BLaER1 treated with 17β-estradiol and CSF1 and Interleukin-3, amounts not matched to agents 10 nM and 100 nM (cell line): ENCODE measurements around the gene PKNOX1.
"Not testable (repeated sequence)": the region's sequence is repeated elsewhere in the genome, so short reads cannot be mapped to it uniquely, and the experiment has no call there.

Experiments
- H3K27ac ChIP-seq, 11 experiments: shearing (Covaris generic); formaldehyde crosslinking; 2 replicates each; pipeline ENCODE4 v1.8.1; 2022
- H3K27me3 ChIP-seq, 11 experiments: shearing (Covaris generic); formaldehyde crosslinking; 2 replicates each; pipeline ENCODE4 v1.8.1; 2022
- H3K36me3 ChIP-seq, 11 experiments: shearing (Covaris generic); formaldehyde crosslinking; 2 replicates each; pipeline ENCODE4 v1.8.1; 2022
- H3K4me1 ChIP-seq, 10 experiments: shearing (Covaris generic); formaldehyde crosslinking; 2 replicates each; pipeline ENCODE4 v1.8.1; 2022
- H3K4me2 ChIP-seq, 11 experiments: shearing (Covaris generic); formaldehyde crosslinking; 2 replicates each; pipeline ENCODE4 v1.8.1; 2022
- H3K4me3 ChIP-seq, 10 experiments: shearing (Covaris generic); formaldehyde crosslinking; 2 replicates each; pipeline ENCODE4 v1.8.1; 2022
- H3K9ac ChIP-seq, 11 experiments: shearing (Covaris generic); formaldehyde crosslinking; 2 replicates each; pipeline ENCODE4 v1.8.1; 2022
- H3K9me3 ChIP-seq, 11 experiments: shearing (Covaris generic); formaldehyde crosslinking; replicated peaks in 1 of 11; 2 replicates each; pipeline ENCODE4 v1.8.1; 2022
- H4K20me1 ChIP-seq, 11 experiments: shearing (Covaris generic); formaldehyde crosslinking; 2 replicates each; pipeline ENCODE4 v1.8.1; 2022
- Cebpa-rat ChIP-seq, 11 experiments: shearing (Covaris generic); IDR thresholded peaks; 2 replicates each; pipeline ENCODE4 v1.8.1; 2022

Gene PKNOX1

GRCh38 chr21:42991992-42992740 lies 17.8 kb downstream of the PKNOX1 start:
- H3K27ac ChIP-seq = peak overlapping the region in 9 of 11 experiments; percentile 20 to 79 (median 60); a peak in 16 of 22 replicates
- TF ChIP-seq Cebpa-rat (IDR thresholded peaks at IDR 0.05) = peak in 4 of 11 experiments; percentile 65 to 94 (median 76); a peak in 9 of 22 replicates
- H3K4me1 ChIP-seq = peaks cover 31 to 54% (median 45%) of the 10 kb centered on the region in 10 experiments
- peaks cover 5 to 29% (median 14%) of the 10 kb centered on the region in 11 experiments; a peak in 16 of 22 replicates for H3K36me3 ChIP-seq
- peak overlapping the region in 6 of 11 experiments; percentile 5 to 60 (median 51); a peak in 9 of 22 replicates for H3K9ac ChIP-seq
- peaks cover 0 to 58% (median 11%) of the 10 kb centered on the region in 11 experiments; a peak in 13 of 22 replicates for H4K20me1 ChIP-seq
- no peak overlapping the region for H3K4me3 ChIP-seq
- H3K9me3 ChIP-seq = peaks cover 4 to 15% (median 11%) of the 10 kb centered on the region in 11 experiments
- H3K27me3 ChIP-seq = no peaks in the 10 kb centered on the region
- H3K4me2 ChIP-seq = peak overlapping the region; percentile 31 to 77 (median 59)

GRCh38 chr21:42993051-42993712 lies 18.8 kb downstream of the PKNOX1 start:
- Histone ChIP-seq H3K4me1 (peaks cover 31 to 52% (median 45%) of the 10 kb centered on the region in 10 experiments), H3K27me3 (no peaks in the 10 kb centered on the region), H3K9me3 (peaks cover 14 to 25% (median 21%) of the 10 kb centered on the region in 11 experiments), H3K36me3 (peaks cover 13 to 39% (median 24%) of the 10 kb centered on the region in 11 experiments; a peak in 21 of 22 replicates), H4K20me1 (peaks cover 0 to 49% (median 11%) of the 10 kb centered on the region in 11 experiments; a peak in 13 of 22 replicates), H3K9ac (peak overlapping the region in 4 of 11 experiments; percentile 26 to 60 (median 51); a peak in 4 of 22 replicates), H3K27ac (peak overlapping the region in 8 of 11 experiments; percentile 41 to 79 (median 66); a peak in 13 of 22 replicates), H3K4me2 (peak overlapping the region in 9 of 11 experiments; percentile 31 to 77 (median 61); a peak in 15 of 22 replicates), H3K4me3 (no peak overlapping the region)
- TF ChIP-seq Cebpa-rat (IDR thresholded peaks at IDR 0.05) = no peak

DNA sequence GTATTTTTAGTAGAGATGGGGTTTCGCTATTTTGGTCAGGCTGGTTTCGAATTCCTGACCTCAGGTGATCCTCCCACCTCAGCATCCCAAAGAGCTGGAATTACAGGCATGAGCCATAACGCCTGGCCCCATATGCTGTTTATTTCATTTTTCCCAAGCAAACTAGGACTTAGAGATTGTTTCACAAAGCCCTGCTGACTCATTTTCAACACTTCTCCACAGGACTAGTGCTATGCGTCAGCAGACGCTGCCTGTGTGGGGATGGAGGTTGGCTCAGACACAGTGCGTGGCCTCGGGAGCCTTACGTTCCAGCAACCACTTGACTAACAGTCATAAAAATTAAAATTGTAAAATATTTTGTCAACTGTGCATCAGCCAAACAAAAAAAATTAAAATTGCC lies 22.7 kb downstream of the PKNOX1 start:
- H3K4me2 ChIP-seq = no peak overlapping the region
- H3K4me1 ChIP-seq = peaks cover 9 to 13% (median 12%) of the 10 kb centered on the region in 10 experiments
- no peak for TF ChIP-seq Cebpa-rat (IDR thresholded peaks at IDR 0.05)
- H3K4me3 ChIP-seq = no peak overlapping the region
- H4K20me1 ChIP-seq = peaks cover 0 to 14% (median 0%) of the 10 kb centered on the region in 11 experiments; a peak in 7 of 22 replicates
- H3K36me3 ChIP-seq = peaks cover 28 to 63% (median 45%) of the 10 kb centered on the region in 11 experiments
- H3K9ac ChIP-seq = no peak overlapping the region
- no peak overlapping the region for H3K27ac ChIP-seq
- H3K27me3 ChIP-seq = no peaks in the 10 kb centered on the region
- peaks cover 40 to 57% (median 49%) of the 10 kb centered on the region in 11 experiments for H3K9me3 ChIP-seq

DNA sequence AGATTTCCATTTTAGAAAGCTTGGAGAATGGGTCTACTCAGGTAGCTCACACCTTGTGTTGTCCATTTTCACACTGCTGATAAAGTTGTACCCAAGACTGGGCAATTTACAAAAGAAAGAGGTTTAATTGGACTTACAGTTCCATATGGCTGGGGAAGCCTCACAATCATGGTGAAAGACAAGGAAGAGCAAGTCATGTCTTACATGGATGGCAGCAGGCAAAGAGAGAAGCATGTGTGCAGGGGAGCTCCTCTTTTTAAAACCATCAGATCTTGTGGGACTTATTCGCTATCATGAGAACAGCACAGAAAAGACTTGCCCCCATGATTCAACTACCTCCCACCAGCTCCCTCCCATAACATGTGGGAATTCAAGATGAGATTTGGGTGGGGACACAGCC lies 23.6 kb downstream of the PKNOX1 start:
- Histone ChIP-seq H3K36me3 (peaks cover 28 to 63% (median 43%) of the 10 kb centered on the region in 11 experiments), H3K9me3 (peaks cover 40 to 57% (median 49%) of the 10 kb centered on the region in 11 experiments)
- H4K20me1 ChIP-seq, H3K9ac ChIP-seq, H3K27ac ChIP-seq, H3K4me2 ChIP-seq, H3K4me1 ChIP-seq, H3K4me3 ChIP-seq, H3K27me3 ChIP-seq: not testable (repeated sequence)

DNA sequence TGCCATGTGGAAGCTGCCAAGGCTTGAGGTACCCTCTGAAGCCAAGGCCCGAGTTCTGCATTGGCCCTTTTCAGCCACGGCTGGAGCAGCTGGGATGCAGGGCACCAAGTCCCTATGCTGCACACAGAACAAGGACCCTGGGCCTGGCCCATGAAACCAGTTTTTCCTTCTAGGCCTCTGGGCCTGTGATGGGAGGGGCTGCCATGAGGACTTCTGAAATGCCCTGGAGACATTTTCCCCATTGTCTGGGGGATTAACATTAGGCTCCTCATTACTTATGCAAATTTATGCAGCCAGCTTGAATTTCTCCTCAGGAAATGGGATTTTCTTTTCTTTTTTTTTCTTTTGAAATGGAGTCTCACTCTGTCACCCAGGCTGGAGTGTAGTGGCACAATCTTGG lies 24.8 kb downstream of the PKNOX1 start:
- H3K9ac ChIP-seq, H3K27ac ChIP-seq, H4K20me1 ChIP-seq, H3K4me1 ChIP-seq, H3K4me2 ChIP-seq, H3K27me3 ChIP-seq: not testable (repeated sequence)
- Histone ChIP-seq H3K9me3 (peaks cover 40 to 57% (median 49%) of the 10 kb centered on the region in 11 experiments), H3K36me3 (peaks cover 27 to 65% (median 43%) of the 10 kb centered on the region in 11 experiments), H3K4me3 (peak overlapping the region in 3 of 10 experiments; percentile 14 to 22 (median 17); a peak in 1 of 20 replicates)

DNA sequence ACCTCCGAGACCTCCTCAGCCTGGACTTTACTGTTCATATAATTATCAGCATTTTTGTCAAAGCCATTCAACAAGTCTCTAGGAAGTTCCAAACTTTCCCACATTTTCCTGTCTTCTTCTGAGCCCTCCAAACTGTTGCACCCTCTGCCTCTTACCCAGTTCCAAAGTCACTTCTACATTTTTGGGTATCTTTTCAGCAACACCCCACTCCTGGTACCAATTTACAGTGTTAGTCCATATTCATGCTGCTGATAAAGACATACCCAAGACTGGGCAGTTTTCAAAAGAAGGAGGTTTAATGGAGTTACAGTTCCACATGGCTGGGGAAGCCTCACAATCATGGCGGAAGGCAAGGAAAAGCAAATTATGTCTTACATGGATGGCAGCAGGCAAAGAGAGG lies 25.7 kb downstream of the PKNOX1 start:
- H3K36me3 ChIP-seq = peaks cover 32 to 71% (median 52%) of the 10 kb centered on the region in 11 experiments
- H4K20me1 ChIP-seq, H3K4me3 ChIP-seq, H3K4me1 ChIP-seq, H3K9ac ChIP-seq, H3K27ac ChIP-seq, H3K4me2 ChIP-seq, H3K27me3 ChIP-seq: not testable (repeated sequence)
- peaks cover 40 to 57% (median 49%) of the 10 kb centered on the region in 11 experiments for H3K9me3 ChIP-seq

DNA sequence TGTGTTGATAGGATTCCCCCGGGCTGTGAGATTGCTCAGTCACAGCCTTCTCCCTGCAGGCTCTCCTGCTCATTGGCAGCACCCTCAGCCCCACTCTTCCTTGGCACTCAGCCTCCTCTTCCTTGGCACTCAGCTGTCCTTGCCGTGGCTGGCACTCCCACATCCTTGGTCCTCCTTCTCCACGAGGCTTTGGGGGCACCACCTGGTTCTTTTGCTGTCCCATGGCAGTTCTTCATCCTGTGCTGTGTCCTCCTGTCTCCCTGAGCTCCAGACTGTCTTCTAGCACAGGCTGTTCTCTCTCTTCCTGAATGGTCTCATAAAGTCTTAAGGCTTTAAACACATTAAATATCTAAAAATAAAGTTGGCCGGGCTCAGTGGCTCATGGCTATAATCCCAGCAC lies 27.0 kb downstream of the PKNOX1 start:
- peaks cover 0 to 8% (median 0%) of the 10 kb centered on the region in 11 experiments; a peak in 3 of 22 replicates for H4K20me1 ChIP-seq
- TF ChIP-seq Cebpa-rat (IDR thresholded peaks at IDR 0.05) = no peak
- H3K9me3 ChIP-seq = peaks cover 40 to 51% (median 46%) of the 10 kb centered on the region in 11 experiments
- H3K4me1 ChIP-seq = no peaks in the 10 kb centered on the region
- H3K27ac ChIP-seq = no peak overlapping the region
- no peak overlapping the region for H3K9ac ChIP-seq
- H3K36me3 ChIP-seq = peaks cover 45 to 72% (median 60%) of the 10 kb centered on the region in 11 experiments
- no peak overlapping the region for H3K4me2 ChIP-seq
- no peak overlapping the region for H3K4me3 ChIP-seq
- H3K27me3 ChIP-seq = no peaks in the 10 kb centered on the region

GRCh38 chr21:43004926-43005325 lies 30.6 kb downstream of the PKNOX1 start:
- peaks cover 0 to 8% (median 0%) of the 10 kb centered on the region in 11 experiments; a peak in 3 of 22 replicates for H4K20me1 ChIP-seq
- no peak overlapping the region for H3K9ac ChIP-seq
- no peak overlapping the region for H3K4me2 ChIP-seq
- no peak overlapping the region for H3K4me3 ChIP-seq
- no peaks in the 10 kb centered on the region for H3K27me3 ChIP-seq
- H3K27ac ChIP-seq = no peak overlapping the region
- H3K36me3 ChIP-seq = peaks cover 57 to 73% (median 64%) of the 10 kb centered on the region in 11 experiments
- no peaks in the 10 kb centered on the region for H3K4me1 ChIP-seq
- H3K9me3 ChIP-seq = peaks cover 6 to 15% (median 10%) of the 10 kb centered on the region in 11 experiments
- no peak for TF ChIP-seq Cebpa-rat (IDR thresholded peaks at IDR 0.05)

- Histone ChIP-seq H3K4me3 (no peak overlapping the region), H4K20me1 (peaks cover 0 to 8% (median 0%) of the 10 kb centered on the region in 11 experiments; a peak in 3 of 22 replicates), H3K36me3 (peaks cover 59 to 73% (median 65%) of the 10 kb centered on the region in 11 experiments), H3K9ac (no peak overlapping the region), H3K27me3 (no peaks in the 10 kb centered on the region), H3K9me3 (peaks cover 0 to 8% (median 3%) of the 10 kb centered on the region in 11 experiments; a peak in 17 of 22 replicates), H3K4me1 (no peaks in the 10 kb centered on the region), H3K27ac (no peak overlapping the region), H3K4me2 (no peak overlapping the region)
- TF ChIP-seq Cebpa-rat (IDR thresholded peaks at IDR 0.05) = no peak
These were observed 31.3 kb downstream of the PKNOX1 start for GRCh38 chr21:43005635-43006034.

DNA sequence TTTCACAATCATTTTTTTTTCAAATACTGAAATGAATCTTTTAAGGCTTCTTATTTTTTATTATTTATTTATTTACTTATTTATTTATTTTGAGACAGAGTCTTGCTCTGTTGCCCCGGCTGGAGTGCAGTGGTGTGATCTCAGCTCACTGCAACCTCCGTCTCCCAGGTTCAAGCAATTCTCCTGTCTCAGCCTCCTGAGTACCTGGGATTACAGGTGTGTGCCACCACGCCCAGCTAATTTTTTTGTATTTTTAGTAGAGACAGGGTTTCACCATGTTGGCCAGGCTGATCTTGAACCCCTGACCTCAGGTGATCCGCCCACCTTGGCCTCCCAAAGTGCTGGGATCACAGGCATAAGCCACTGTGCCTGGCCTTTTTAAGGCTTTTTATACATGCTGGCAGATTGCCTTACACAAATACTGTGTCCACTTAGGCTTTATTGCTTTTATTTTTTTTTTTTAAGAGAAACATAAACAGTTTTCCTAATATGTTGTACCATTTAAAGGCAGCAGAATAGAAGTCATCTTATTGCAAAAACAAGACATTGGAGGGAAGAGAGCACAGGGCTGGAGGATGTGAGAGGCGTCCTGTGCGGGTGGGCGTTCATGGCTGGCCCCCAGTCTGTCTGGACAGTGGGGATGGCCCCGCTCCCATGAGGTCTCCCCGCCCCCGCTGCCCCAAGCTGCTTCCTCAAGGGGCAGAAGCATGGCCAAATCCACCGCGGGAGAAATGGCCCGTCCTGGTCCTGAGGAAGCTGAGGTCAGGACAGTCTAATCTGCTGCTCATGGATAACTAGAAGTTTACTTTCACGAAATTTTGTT lies 31.9 kb downstream of the PKNOX1 start:
- H3K27ac ChIP-seq, H4K20me1 ChIP-seq, H3K4me1 ChIP-seq, H3K9me3 ChIP-seq, H3K4me3 ChIP-seq, H3K27me3 ChIP-seq, H3K9ac ChIP-seq, H3K4me2 ChIP-seq: not testable (repeated sequence)
- peaks cover 61 to 78% (median 71%) of the 10 kb centered on the region in 11 experiments for H3K36me3 ChIP-seq
